AG09309 (cell line): ENCODE measurements around the gene CDX2.

Source experiments
- DNase-seq: peaks from one replicate; pipeline ENCODE4 v3.0.0-alpha.2; 2010; ENCODE audit warnings: low read depth
- H3K4me3 ChIP-seq: 2 replicates; pipeline ENCODE4 v1.5.1; 2011; ENCODE audit warnings: mild to moderate bottlenecking, low read depth, low read length, moderate library complexity; ENCODE audit not compliant: control insufficient read depth
- CTCF ChIP-seq: IDR thresholded peaks from 2 replicates; pipeline ENCODE4 v1.5.1; 2011; ENCODE audit warnings: mild to moderate bottlenecking, low read depth, low read length, inconsistent platforms; ENCODE audit not compliant: insufficient read depth, control insufficient read depth; ENCODE audit errors: missing control alignments

CDX2 gene

GRCh38 chr13:27988520-27988919 lies 19.4 kb upstream of the CDX2 start, which contains the start of gene URAD:
URAD (minus strand) TSS chr13:27988693; CDS start chr13:27988637, 56 bp downstream.
- TF ChIP-seq CTCF = no peak
- no peak within 1 kb of the TSS for H3K4me3 ChIP-seq
- peak; percentile 28 for DNase-seq

GRCh38 chr13:27985600-27985999 lies 16.5 kb upstream of the CDX2 start:
- DNase-seq = no peak
- TF ChIP-seq CTCF = no peak
- no peak overlapping the region for H3K4me3 ChIP-seq

- DNase-seq = no peak
- TF ChIP-seq CTCF = no peak
- no peak overlapping the region for H3K4me3 ChIP-seq
Measured at GRCh38 chr13:27982361-27982760, 13.2 kb upstream of the CDX2 start.

GRCh38 chr13:27981006-27981708 lies 12.0 kb upstream of the CDX2 start:
- TF ChIP-seq CTCF = no peak
- no peak for DNase-seq
- H3K4me3 ChIP-seq = no peak overlapping the region

GRCh38 chr13:27980280-27980998 lies 11.3 kb upstream of the CDX2 start:
- no peak for DNase-seq
- no peak overlapping the region for H3K4me3 ChIP-seq
- no peak for TF ChIP-seq CTCF

GRCh38 chr13:27979765-27980279 lies 10.7 kb upstream of the CDX2 start:
- no peak overlapping the region for H3K4me3 ChIP-seq
- no peak for DNase-seq
- TF ChIP-seq CTCF = no peak
